Measurements from ENCODE around the gene RLN3.

The RLN3 gene

DNA sequence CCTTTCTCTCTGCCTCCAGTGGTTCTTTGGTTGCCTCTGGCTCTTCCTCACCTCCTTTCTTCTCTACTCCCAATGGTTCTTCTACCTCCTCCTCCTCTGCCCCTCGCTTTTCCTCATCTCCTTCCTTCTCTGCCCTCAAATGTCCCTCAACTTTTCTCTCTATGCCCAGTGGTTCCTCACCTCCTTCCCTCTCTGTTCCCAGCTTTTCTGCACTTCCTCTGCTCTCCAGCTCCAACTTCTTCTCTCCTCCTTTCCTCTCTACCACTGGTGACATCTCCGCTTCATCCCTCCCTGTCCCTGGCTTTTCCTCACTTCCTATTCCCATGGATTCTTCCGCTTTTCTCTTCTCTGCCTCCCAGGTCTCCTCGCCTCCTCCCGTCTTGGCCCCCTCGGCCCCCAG is 26.2 kb downstream of the RLN3 start:
- no peak for DNase-seq (ENCODE audit: low read depth in 2 of 2)

DNA sequence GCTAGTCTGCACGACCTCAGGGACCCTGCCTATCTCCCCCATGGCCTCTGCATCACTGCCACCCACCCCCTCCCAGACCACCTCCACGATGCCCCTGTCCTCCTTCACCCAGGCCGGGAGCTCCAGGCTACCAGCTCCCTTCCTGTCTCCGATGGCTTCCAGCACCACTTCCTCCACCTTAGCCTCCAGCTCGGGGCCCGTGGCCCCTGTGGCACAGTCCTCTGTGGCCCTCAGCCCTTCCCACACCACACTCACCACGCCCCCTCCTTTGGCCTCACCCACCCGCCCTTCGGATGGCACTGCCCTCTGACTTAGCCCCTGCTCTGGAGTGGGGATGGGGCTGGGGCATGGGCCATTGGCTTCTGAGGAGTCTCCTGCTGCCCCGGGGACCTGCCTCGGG is 26.8 kb downstream of the RLN3 start:
- DNase-seq (ENCODE audit: low read depth in 2 of 2) = no peak

GRCh38 chr19:14055396-14055795 is 27.4 kb downstream of the RLN3 start:
- DNase-seq (ENCODE audit: low read depth in 2 of 2) = no peak

DNA sequence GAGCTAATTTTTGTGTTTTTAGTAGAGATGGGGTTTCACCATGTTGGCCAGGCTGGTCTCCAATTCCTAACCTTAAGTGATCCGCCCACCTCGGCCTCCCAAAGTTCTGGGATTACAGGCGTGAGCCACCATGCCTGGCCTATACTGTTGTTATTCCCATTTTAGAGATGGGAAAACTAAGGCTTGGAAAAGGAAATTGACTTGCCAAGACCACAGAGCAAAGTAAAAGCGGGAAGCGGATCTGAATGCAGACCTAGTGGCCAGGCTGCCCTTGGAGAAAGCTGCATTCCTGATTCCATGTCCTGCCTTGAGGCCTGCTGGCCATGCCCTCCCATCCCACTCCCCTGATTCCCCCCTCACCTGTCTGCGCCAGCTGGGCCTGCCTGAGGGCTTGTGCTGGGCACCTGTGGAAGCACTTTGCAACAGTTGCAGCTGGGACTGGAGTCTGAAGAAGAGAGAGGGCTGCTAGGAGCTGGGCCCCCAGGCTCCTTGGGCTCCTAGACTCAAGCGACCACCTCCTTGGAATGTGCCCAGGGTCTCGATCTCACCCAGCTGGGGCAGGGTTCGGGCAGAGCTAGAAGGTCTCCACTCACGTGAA is 28.2 kb downstream of the RLN3 start:
- no peak for DNase-seq (ENCODE audit: low read depth in 2 of 2)

DNA sequence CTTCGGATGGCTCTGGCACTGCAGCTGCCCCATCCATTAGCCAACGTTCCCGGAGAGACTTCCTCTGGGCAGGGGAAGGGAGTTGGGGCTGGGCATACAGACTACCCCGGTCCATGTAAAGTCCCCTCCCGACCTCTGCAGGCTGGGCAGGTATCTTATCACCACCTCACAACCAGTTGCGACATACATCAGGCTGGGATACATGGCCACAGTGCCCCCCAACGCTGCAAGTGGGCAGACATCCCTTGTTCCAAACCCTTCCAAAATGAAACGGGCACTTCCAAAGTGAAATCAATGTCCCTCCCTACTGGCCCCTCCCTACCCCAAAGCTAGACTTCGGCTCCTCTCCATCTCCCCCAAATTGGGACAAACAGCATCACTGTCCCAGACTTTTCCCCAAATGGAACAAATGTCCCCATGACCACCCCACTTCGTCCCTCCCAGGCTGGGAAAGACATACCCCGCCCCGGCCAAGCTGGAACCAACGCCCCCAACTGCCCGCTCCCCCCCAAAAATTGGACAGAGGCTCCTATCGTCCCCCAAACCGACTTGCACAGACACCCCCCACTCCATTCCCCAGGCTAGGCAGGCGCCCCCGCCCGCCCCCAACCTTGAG is 28.9 kb downstream of the RLN3 start:
- DNase-seq (ENCODE audit: low read depth in 2 of 2) = no peak

- DNase-seq (ENCODE audit: low read depth in 2 of 2) = no peak
Observed at GRCh38 chr19:14058182-14059092, 30.5 kb downstream of the RLN3 start.

DNA sequence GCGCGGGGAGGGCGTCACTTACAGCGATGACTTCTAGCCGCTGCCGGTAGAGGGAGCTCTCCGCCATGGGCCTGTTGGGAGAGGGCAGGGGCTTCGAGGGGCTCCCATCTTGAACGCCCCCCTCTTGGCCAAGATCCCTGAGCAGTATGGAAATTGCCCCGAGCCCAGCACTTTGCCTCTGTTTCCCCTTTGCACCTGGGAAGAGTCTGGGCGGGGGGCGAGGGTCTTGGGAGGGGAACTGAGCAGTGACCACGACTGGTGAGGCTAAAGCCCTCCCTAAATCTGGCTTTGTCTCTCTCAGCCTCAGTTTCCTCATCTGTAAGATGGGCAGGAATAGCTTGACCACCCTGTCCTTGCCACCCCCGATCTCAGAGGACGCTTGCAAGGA is 31.1 kb downstream of the RLN3 start:
- no peak for DNase-seq (ENCODE audit: low read depth in 2 of 2)

GRCh38 chr19:14059652-14060155 is 31.8 kb downstream of the RLN3 start:
- no peak for DNase-seq (ENCODE audit: low read depth in 2 of 2)

GRCh38 chr19:14061081-14061749 is 33.3 kb downstream of the RLN3 start:
- DNase-seq (ENCODE audit: low read depth in 2 of 2) = no peak

GRCh38 chr19:14061751-14062557 is 34.0 kb downstream of the RLN3 start, which contains the start of gene PALM3:
PALM3 (minus strand) TSS chr19:14062076; CDS start chr19:14061980, 96 bp downstream.
- no peak for DNase-seq (ENCODE audit: low read depth in 2 of 2)

DNA sequence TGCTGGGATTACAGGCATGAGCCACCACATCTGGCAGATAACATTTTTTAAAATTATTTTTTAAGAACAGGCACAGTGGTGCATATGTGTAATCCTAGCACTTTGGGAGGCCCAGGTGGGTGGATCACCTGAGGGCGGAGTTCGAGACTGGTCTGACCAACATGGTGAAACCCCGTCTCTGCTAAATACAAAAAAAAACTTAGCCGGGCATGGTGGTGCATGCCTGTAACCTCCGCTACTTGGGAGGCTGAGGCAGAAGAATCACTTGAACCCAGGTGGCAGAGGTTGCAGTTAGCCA is 34.6 kb downstream of the RLN3 start:
- DNase-seq (ENCODE audit: low read depth in 2 of 2) = no peak

DNA sequence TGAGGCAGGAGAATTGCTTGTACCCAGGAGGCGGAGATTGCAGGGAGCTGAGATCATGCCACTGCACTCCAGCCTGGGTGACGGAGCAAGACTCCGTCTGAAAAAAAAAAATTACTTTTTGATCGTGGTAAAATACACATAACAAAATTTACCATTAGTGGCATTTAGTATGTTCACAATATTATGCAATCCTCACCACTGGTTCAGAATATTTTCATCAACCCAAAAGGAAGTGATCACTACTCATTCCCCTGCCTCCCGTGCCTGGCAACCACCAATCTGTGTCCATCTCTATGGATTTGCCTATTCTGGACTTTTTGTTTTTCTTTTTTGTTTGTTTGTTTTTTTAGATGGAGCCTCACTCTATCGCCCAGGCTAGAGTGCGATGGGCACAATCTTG is 35.2 kb downstream of the RLN3 start:
- DNase-seq (ENCODE audit: low read depth in 2 of 2) = no peak

GRCh38 chr19:14066134-14066533 is 38.2 kb downstream of the RLN3 start:
- DNase-seq (ENCODE audit: low read depth in 2 of 2) = no peak

GRCh38 chr19:14070268-14071050 is 42.5 kb downstream of the RLN3 start:
- DNase-seq (ENCODE audit: low read depth in 2 of 2) = no peak

GRCh38 chr19:14072535-14073260 is 44.8 kb downstream of the RLN3 start, which contains the start of gene MISP3:
MISP3 (plus strand) TSS chr19:14072786; CDS start chr19:14073310, 524 bp downstream.
- no peak for DNase-seq (ENCODE audit: low read depth in 2 of 2)

GRCh38 chr19:14073261-14073924 is 45.4 kb downstream of the RLN3 start:
- DNase-seq (ENCODE audit: low read depth in 2 of 2) = peak; percentile 60 to 71

DNA sequence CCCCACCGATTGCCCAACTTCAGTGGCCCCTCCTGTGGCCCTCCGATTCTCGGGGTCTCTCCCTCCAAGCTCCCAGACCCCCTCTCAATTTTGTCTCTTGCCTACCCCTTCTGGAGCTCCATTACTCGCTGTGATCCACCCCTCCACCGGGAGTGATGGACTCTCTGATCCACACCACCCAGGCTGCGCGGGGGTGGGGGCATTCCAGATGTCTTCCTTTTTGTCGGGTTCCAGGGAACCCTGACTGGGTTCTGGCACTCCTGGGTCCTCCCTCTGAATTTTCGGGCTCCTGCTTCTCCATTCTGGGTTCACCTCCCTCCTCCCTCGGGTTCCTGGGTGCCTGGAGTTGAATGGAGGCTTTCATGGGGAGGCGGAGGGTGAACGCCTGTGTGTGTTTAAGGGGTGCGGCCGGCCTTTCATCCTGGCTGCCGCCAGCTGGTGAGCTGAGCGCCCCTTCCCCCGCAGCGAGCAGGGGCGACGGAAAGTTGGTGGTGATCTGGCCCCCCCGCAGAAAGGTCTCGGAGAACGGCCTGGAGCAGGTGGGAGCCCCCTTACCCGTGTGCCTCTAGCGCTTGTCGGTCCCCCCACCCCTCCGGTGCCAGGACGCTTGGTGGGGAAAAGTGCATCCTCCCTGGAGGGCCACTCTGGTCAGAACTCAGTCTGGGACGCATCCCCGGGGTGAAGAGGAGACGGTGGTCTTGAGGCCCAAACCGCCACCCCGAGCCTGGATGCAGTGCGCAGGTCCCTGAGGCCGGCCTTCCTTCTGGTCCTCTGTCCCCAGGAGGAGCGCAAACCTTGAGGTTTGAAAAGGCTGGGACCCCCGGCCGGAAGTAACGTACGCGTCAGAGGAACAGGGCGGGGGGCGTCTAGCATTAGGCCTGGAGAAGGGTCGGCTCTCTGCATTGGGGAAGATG is 46.2 kb downstream of the RLN3 start:
- no peak for DNase-seq (ENCODE audit: low read depth in 2 of 2)

DNA sequence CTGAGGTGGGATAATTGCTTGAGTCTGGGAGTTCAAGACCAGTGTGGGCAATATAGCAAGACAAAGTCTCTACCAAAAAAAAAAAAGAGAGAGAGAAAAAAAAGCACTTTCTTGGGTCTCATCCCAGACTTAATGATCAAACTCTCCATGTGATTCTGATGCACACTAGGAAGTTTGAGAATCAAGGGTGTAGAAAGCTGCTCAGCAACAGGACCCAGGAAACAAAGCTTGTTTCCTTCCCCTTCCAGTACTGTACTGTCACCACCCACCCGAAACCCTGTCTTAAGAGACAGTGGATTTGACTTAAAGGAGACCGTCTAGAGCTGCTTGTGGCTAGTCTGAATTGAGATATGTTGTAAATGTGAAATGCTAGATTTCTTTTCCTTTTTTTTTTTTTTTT is 50.5 kb downstream of the RLN3 start:
- DNase-seq (ENCODE audit: low read depth in 2 of 2) = no peak

Data from stimulated activated CD4-positive, alpha-beta T cell treated with anti-CD3 and anti-CD28 coated beads, Interleukin-15, amount 100 ng/mL, for 48 hours (primary cell).